K562 (cell line): ENCODE measurements around the gene JMJD1C. TPM values are rescaled to one million over a fixed set of nuclear protein-coding genes. Genes with fewer than 3 reads are reported as not detected.

Experiments
- CREM ChIP-seq: IDR thresholded peaks from 2 replicates; pipeline ENCODE4 v1.6.1; 2014; ENCODE audit warnings: antibody characterized with exemption, low read depth
- ELF4 ChIP-seq: fragments of 450-650 bp; formaldehyde crosslinking; IDR thresholded peaks from 2 replicates; pipeline ENCODE4 v1.4.0; 2022; ENCODE audit warnings: missing genetic modification characterization
- KDM1A ChIP-seq, 2 experiments: fragments of 450-650 bp; IDR thresholded peaks; 2 replicates each; pipeline ENCODE4 v1.6.1; 2016; ENCODE audit warnings: mild to moderate bottlenecking in 2 of 2
- NR4A1 ChIP-seq, 2 experiments: fragments of 250-450 bp in 1 of 2; fragments of 450-650 bp in 1 of 2; sonication (Bioruptor Pico) in 1 of 2; IDR thresholded peaks; 2 replicates each; pipeline versions ENCODE4 v1.4.0 to v1.6.1; 2016 to 2020; ENCODE audit warnings: mild to moderate bottlenecking in 2 of 2, missing compliant biosample characterization in 1 of 2, missing genetic modification characterization in 1 of 2, moderate library complexity in 1 of 2
- SMARCB1 ChIP-seq: IDR thresholded peaks from 2 replicates; pipeline ENCODE4 v1.6.1; 2011; ENCODE audit warnings: improper control_type of control experiment, low read depth; ENCODE audit not compliant: insufficient read length
- SMARCC2 ChIP-seq: fragments of 450-650 bp; IDR thresholded peaks from 2 replicates; pipeline ENCODE4 v1.6.1; 2017; ENCODE audit warnings: antibody characterized with exemption, moderate library complexity, mild to moderate bottlenecking, low read depth
- TCF3 ChIP-seq: sonication (generic); formaldehyde crosslinking; IDR thresholded peaks from 2 replicates; pipeline ENCODE4 v1.4.0; 2020; ENCODE audit warnings: mild to moderate bottlenecking, missing genetic modification reagents
- TEAD4 ChIP-seq, 2 experiments: sonication (generic) in 1 of 2; formaldehyde crosslinking in 1 of 2; IDR thresholded peaks; 2 replicates each; pipeline versions ENCODE4 v1.6.1 to v1.8.0; 2012 to 2022; ENCODE audit warnings: borderline replicate concordance in 1 of 2, inconsistent platforms in 1 of 2, low read length in 1 of 2, mild to moderate bottlenecking in 1 of 2, missing genetic modification reagents in 1 of 2
- TGIF2 ChIP-seq: sonication (generic); formaldehyde crosslinking; IDR thresholded peaks from 2 replicates; pipeline ENCODE4 v1.8.1; 2022; ENCODE audit warnings: mild to moderate bottlenecking, missing genetic modification reagents, moderate library complexity
- ZC3H11A ChIP-seq: IDR thresholded peaks from 2 replicates; pipeline ENCODE4 v1.6.1; 2012; ENCODE audit warnings: low read depth, low read length, improper control_type of control experiment
- ZNF143 ChIP-seq: sonication (generic); formaldehyde crosslinking; IDR thresholded peaks from 2 replicates; pipeline ENCODE4 v1.9.0; 2022; ENCODE audit warnings: mild to moderate bottlenecking, missing genetic modification reagents
- ZNF217 ChIP-seq: sonication (generic); formaldehyde crosslinking; IDR thresholded peaks from 2 replicates; pipeline ENCODE4 v1.8.0; 2022; ENCODE audit warnings: mild to moderate bottlenecking, missing genetic modification reagents
- ZNF263 ChIP-seq: sonication (generic); formaldehyde crosslinking; IDR thresholded peaks from 2 replicates; pipeline ENCODE4 v1.8.0; 2022; ENCODE audit warnings: mild to moderate bottlenecking, missing genetic modification reagents, borderline replicate concordance
- polyA plus RNA-seq, 8 experiments: library from polyadenylated mRNA; depleted of rRNA in 4 of 8; stranded (reverse) in 5 of 8; unstranded in 3 of 8; fragments of >200 nt; fragmentation: Nextera tagmentation in 2 of 8; fragmentation: Illumina TruSeq in 1 of 8; extraction: Ambion mirVana in 2 of 8; extraction: Trizol in 1 of 8; gene quantifications; 2 replicates each; pipeline versions ENCODE4 v1.2.1 to v1.2.3, GENCODE V29; 2011 to 2014; ENCODE audit warnings: inconsistent platforms in 1 of 8, missing spikeins in 1 of 8
- total RNA-seq, 7 experiments: library from RNA; depleted of rRNA in 6 of 7; stranded (reverse); fragments of >200 nt in 6 of 7; fragmentation: Illumina TruSeq in 2 of 7; extraction: Trizol in 2 of 7; gene quantifications; 2 replicates each; pipeline versions ENCODE4 v1.2.1 to v1.2.3, GENCODE V29; 2011 to 2021; ENCODE audit warnings: low replicate concordance in 1 of 7
- TF ChIP-seq, protein P1 (sequence below): fragments of 150-350 bp; conservative IDR thresholded peaks from 2 replicates; pipeline ENCODE4 v1.6.1; 2014; ENCODE audit warnings: low read length
- TF ChIP-seq, protein P2 (sequence below), 2 experiments: fragments of 450-650 bp in 1 of 2; sonication (generic) in 1 of 2; formaldehyde crosslinking; conservative IDR thresholded peaks; 2 replicates each; pipeline versions ENCODE4 v1.4.0 to v1.8.1; 2020 to 2022; ENCODE audit warnings: mild to moderate bottlenecking in 1 of 2, missing genetic modification reagents in 1 of 2
- TF ChIP-seq, protein P3 (sequence below): fragments of 200-800 bp; sonication (Bioruptor generic); IDR thresholded peaks from 2 replicates; pipeline ENCODE4 v1.6.1; 2017; ENCODE audit warnings: missing genetic modification characterization, missing compliant biosample characterization
- TF ChIP-seq, protein P4 (sequence below): fragments of 250-450 bp; sonication (Bioruptor Pico); IDR thresholded peaks from 2 replicates; pipeline ENCODE4 v1.8.0; 2021; ENCODE audit warnings: moderate library complexity, mild to moderate bottlenecking, inconsistent platforms
- TF ChIP-seq, protein P5 (sequence below): fragments of 450-650 bp; IDR thresholded peaks from 2 replicates; pipeline ENCODE4 v1.6.1; 2017; ENCODE audit warnings: mild to moderate bottlenecking, moderate library complexity

JMJD1C gene
- total and polyA plus RNA-seq, 9 of the 15 experiments (the other 6 are each of a cell fraction or from before 2014, with no cell fraction given) = 25.3 to 68.0 (median 47.2) TPM

DNA sequence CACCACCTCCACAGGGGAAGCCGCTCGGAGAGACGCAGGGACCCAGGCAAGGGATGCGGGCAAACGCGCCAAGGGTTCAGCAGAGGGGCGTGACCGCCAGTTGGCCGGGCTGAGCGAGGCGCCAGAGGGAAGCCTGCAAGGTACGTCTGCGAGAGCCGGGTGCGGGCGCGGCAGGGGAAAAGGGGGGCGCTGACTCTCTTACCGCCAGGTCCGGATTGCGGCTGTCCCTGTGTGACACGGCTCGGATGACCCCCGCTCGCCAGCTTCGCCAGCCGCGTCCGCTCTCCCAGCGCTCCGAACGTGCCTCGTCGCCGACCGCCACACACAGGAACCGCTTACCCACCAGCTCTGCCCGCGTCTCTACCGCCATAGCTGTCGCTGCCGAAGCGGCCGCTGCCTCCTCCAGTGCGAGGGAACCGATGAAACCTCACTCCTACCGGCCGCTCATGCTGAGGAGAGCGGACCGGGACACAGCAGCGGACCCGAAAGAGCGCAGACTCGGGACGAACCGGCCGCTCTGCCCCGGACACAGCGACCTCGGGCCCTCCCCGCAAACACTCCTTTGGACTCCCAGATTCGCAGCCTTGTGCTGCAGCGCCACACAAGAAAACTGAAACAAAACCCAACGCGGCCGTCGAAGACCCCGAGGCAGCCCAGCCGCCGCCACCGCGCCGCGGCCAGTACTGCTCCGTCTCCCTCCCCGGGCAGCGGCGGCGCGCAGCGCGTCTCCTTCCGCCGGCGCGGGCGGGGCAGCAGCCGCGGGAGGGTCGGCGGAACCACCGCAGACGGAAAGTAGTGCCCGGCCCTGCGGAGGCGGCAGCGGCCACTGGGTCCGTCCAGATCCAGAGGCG lies at the start of gene JMJD1C (continued):
- TF ChIP-seq SMARCB1 (no peak), ZNF263 (CRISPR knock-in tag) (no peak; the same call in 1 of the 2 replicates), TCF3 (CRISPR knock-in tag) (peak; percentile 30; the same call in 1 of the 2 replicates), SMARCC2 (no peak), ZNF217 (CRISPR knock-in tag) (no peak), ELF4 (CRISPR knock-in tag) (no peak), NR4A1 (CRISPR knock-in tag; IDR thresholded peaks at IDR 0.05) (no peak), NR4A1 (tag; IDR thresholded peaks at IDR 0.05) (peak; percentile 82; the same call in 1 of the 2 replicates), TEAD4 (IDR thresholded peaks at IDR 0.05; ENCODE audit: low read length) (no peak), TEAD4 (CRISPR knock-in tag; IDR thresholded peaks at IDR 0.05; ENCODE audit: borderline replicate concordance) (no peak), ZNF143 (CRISPR knock-in tag) (0 out of 2 replicates have a peak, but pooled peaks have one; percentile 43), TGIF2 (CRISPR knock-in tag) (peak; percentile 58; the same call in 1 of the 2 replicates), CREM (peak; percentile 77), ZC3H11A (no peak), KDM1A (IDR thresholded peaks at IDR 0.05) (no peak)
- TF ChIP-seq, protein P1, sequence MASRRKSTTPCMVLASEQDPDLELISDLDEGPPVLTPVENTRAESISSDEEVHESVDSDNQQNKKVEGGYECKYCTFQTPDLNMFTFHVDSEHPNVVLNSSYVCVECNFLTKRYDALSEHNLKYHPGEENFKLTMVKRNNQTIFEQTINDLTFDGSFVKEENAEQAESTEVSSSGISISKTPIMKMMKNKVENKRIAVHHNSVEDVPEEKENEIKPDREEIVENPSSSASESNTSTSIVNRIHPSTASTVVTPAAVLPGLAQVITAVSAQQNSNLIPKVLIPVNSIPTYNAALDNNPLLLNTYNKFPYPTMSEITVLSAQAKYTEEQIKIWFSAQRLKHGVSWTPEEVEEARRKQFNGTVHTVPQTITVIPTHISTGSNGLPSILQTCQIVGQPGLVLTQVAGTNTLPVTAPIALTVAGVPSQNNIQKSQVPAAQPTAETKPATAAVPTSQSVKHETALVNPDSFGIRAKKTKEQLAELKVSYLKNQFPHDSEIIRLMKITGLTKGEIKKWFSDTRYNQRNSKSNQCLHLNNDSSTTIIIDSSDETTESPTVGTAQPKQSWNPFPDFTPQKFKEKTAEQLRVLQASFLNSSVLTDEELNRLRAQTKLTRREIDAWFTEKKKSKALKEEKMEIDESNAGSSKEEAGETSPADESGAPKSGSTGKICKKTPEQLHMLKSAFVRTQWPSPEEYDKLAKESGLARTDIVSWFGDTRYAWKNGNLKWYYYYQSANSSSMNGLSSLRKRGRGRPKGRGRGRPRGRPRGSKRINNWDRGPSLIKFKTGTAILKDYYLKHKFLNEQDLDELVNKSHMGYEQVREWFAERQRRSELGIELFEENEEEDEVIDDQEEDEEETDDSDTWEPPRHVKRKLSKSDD = 0 out of 2 replicates have a peak, but pooled peaks have one; percentile 53
- TF ChIP-seq, protein P2, sequence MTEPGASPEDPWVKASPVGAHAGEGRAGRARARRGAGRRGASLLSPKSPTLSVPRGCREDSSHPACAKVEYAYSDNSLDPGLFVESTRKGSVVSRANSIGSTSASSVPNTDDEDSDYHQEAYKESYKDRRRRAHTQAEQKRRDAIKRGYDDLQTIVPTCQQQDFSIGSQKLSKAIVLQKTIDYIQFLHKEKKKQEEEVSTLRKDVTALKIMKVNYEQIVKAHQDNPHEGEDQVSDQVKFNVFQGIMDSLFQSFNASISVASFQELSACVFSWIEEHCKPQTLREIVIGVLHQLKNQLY (CRISPR knock-in tag; conservative IDR thresholded peaks at IDR 0.05) = no peak
- TF ChIP-seq, protein P3, sequence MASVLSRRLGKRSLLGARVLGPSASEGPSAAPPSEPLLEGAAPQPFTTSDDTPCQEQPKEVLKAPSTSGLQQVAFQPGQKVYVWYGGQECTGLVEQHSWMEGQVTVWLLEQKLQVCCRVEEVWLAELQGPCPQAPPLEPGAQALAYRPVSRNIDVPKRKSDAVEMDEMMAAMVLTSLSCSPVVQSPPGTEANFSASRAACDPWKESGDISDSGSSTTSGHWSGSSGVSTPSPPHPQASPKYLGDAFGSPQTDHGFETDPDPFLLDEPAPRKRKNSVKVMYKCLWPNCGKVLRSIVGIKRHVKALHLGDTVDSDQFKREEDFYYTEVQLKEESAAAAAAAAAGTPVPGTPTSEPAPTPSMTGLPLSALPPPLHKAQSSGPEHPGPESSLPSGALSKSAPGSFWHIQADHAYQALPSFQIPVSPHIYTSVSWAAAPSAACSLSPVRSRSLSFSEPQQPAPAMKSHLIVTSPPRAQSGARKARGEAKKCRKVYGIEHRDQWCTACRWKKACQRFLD (CRISPR knock-in tag) = no peak
- TF ChIP-seq, protein P4, sequence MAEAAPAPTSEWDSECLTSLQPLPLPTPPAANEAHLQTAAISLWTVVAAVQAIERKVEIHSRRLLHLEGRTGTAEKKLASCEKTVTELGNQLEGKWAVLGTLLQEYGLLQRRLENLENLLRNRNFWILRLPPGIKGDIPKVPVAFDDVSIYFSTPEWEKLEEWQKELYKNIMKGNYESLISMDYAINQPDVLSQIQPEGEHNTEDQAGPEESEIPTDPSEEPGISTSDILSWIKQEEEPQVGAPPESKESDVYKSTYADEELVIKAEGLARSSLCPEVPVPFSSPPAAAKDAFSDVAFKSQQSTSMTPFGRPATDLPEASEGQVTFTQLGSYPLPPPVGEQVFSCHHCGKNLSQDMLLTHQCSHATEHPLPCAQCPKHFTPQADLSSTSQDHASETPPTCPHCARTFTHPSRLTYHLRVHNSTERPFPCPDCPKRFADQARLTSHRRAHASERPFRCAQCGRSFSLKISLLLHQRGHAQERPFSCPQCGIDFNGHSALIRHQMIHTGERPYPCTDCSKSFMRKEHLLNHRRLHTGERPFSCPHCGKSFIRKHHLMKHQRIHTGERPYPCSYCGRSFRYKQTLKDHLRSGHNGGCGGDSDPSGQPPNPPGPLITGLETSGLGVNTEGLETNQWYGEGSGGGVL (CRISPR knock-in tag) = no peak
- TF ChIP-seq, protein P5, sequence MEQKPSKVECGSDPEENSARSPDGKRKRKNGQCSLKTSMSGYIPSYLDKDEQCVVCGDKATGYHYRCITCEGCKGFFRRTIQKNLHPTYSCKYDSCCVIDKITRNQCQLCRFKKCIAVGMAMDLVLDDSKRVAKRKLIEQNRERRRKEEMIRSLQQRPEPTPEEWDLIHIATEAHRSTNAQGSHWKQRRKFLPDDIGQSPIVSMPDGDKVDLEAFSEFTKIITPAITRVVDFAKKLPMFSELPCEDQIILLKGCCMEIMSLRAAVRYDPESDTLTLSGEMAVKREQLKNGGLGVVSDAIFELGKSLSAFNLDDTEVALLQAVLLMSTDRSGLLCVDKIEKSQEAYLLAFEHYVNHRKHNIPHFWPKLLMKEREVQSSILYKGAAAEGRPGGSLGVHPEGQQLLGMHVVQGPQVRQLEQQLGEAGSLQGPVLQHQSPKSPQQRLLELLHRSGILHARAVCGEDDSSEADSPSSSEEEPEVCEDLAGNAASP = no peak
